Keratinocyte (primary cell): ENCODE data around the gene WDR27. TPM values are rescaled to one million over a fixed set of nuclear protein-coding genes. Genes with fewer than 3 reads are reported as not detected.

Source experiments
- DNase-seq: peaks from one replicate; pipeline ENCODE4 v3.0.0-alpha.2; 2011; ENCODE audit warnings: low read depth, missing footprints, low spot score
- FAIRE-seq: peaks from 2 replicates; lab custom pipeline; 2011; peaks lifted over from hg19 to GRCh38; lab: Jason Lieb, UNC
- H2AFZ ChIP-seq: 2 replicates; pipeline ENCODE4 v1.6.0; 2012; ENCODE audit warnings: low read length, control low read depth, inconsistent platforms; ENCODE audit not compliant: control insufficient read depth
- H3K27ac ChIP-seq: 2 replicates; pipeline ENCODE4 v1.5.1; 2011; ENCODE audit warnings: low read length; ENCODE audit not compliant: control insufficient read depth, insufficient read depth
- H3K27me3 ChIP-seq: 3 replicates; pipeline ENCODE4 v1.6.0; 2011; ENCODE audit warnings: low read length; ENCODE audit not compliant: control insufficient read depth, insufficient read depth; ENCODE audit errors: extremely low read depth
- H3K36me3 ChIP-seq, 2 experiments: 2 replicates in 1 of 2; 3 replicates in 1 of 2; pipeline ENCODE4 v1.5.1; 2011; ENCODE audit warnings: low read length in 2 of 2, mild to moderate bottlenecking in 1 of 2; ENCODE audit not compliant: control insufficient read depth in 2 of 2, insufficient read depth in 2 of 2; ENCODE audit errors: extremely low read depth in 1 of 2
- H3K4me1 ChIP-seq: 3 replicates; pipeline ENCODE4 v1.5.1; 2011; ENCODE audit warnings: low read length; ENCODE audit not compliant: control insufficient read depth, insufficient read depth; ENCODE audit errors: extremely low read depth
- H3K4me2 ChIP-seq: 3 replicates; pipeline ENCODE4 v1.6.0; 2011; ENCODE audit warnings: low read depth, low read length; ENCODE audit not compliant: control insufficient read depth, insufficient read depth; ENCODE audit errors: extremely low read depth
- H3K4me3 ChIP-seq, 3 experiments: fragments of 200-600 bp in 1 of 3; sonication (generic) in 1 of 3; 2 replicates in 2 of 3; 3 replicates in 1 of 3; pipeline ENCODE4 v1.5.1; 2011 to 2016; ENCODE audit warnings: low read length in 3 of 3, mild to moderate bottlenecking in 3 of 3, control low read depth in 2 of 3, inconsistent platforms in 1 of 3, low read depth in 1 of 3, mixed read lengths in 1 of 3, mixed run types in 1 of 3, moderate library complexity in 1 of 3; ENCODE audit not compliant: control insufficient read depth in 2 of 3, insufficient read depth in 2 of 3; ENCODE audit errors: extremely low read depth in 1 of 3
- H3K79me2 ChIP-seq: 2 replicates; pipeline ENCODE4 v1.6.0; 2012; ENCODE audit warnings: low read length; ENCODE audit not compliant: control insufficient read depth, insufficient read depth
- H3K9ac ChIP-seq: 3 replicates; pipeline ENCODE4 v1.6.0; 2011; ENCODE audit warnings: low read length; ENCODE audit not compliant: control insufficient read depth, insufficient read depth; ENCODE audit errors: extremely low read depth
- H3K9me1 ChIP-seq: 3 replicates; pipeline ENCODE4 v1.6.0; 2011; ENCODE audit warnings: low read length; ENCODE audit not compliant: control insufficient read depth, insufficient read depth; ENCODE audit errors: extremely low read depth
- H3K9me3 ChIP-seq: 2 replicates; pipeline ENCODE4 v1.5.1; 2012; ENCODE audit warnings: low read depth, low read length; ENCODE audit not compliant: control insufficient read depth
- H4K20me1 ChIP-seq: 3 replicates; pipeline ENCODE4 v1.6.0; 2011; ENCODE audit warnings: low read length; ENCODE audit not compliant: control insufficient read depth, insufficient read depth; ENCODE audit errors: extremely low read depth
- EZH2 ChIP-seq: IDR thresholded peaks from one replicate; pipeline ENCODE4 v1.6.1; 2012; ENCODE audit warnings: inconsistent platforms, mild to moderate bottlenecking, low read length, moderate library complexity
- dilution Hi-C: fragments of 300-500 bp; cut with MboI; formaldehyde crosslinking; loops from one replicate; pipeline ENCODE4 v1.7.0; 2020; ENCODE audit warnings: low sequenced_read_pairs; ENCODE audit not compliant: extremely low pct_ligation_motif_present
- polyA plus RNA-seq, 5 experiments: library from polyadenylated mRNA; depleted of rRNA in 3 of 5; stranded (reverse) in 3 of 5; stranded (forward) in 1 of 5; unstranded in 1 of 5; fragments of >200 nt; gene quantifications; 1 replicate in 1 of 5; 2 replicates in 3 of 5; 3 replicates in 1 of 5; pipeline versions ENCODE4 v1.2.1 to v1.2.3, GENCODE V29; 2011 to 2012; ENCODE audit warnings: missing spikeins in 2 of 5, low read depth in 1 of 5, low replicate concordance in 1 of 5
- TF ChIP-seq, protein P1 (sequence below), 3 experiments: IDR thresholded peaks in 1 of 3; conservative IDR thresholded peaks in 1 of 3; optimal IDR thresholded peaks in 1 of 3; 2 replicates in 2 of 3; 3 replicates in 1 of 3; pipeline versions ENCODE3 to v1.5.1; 2011; ENCODE audit warnings: low read length in 3 of 3, mild to moderate bottlenecking in 3 of 3, moderate library complexity in 2 of 3, control low read depth in 1 of 3, inconsistent platforms in 1 of 3; ENCODE audit not compliant: insufficient read depth in 2 of 3; ENCODE audit errors: extremely low read depth in 1 of 3

Gene WDR27
- polyA plus RNA-seq, 1 donor (not counting 4 experiments of a cell fraction or from before 2014, with no cell fraction given): 17.8 TPM

DNA sequence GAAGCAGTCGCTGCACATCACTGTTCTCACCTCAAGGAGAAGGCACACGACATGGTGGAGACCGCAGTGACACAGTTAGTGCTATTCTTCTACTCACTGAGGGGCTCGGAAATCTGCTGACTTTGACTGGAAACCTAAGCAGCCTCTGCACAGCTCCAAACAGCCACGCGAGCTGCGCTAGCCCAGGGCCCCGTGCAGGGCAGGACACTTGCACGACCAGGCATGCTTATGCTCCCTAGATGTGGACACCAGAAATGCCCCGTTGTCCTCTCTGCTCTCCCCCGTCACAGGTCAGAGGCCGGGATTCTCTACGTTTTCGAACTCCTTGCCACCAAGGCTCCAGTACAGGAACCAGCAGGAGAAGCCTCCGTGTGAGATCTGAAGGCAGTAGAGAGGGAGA, 201.1 kb downstream of the WDR27 start:
- TF ChIP-seq, protein P1, sequence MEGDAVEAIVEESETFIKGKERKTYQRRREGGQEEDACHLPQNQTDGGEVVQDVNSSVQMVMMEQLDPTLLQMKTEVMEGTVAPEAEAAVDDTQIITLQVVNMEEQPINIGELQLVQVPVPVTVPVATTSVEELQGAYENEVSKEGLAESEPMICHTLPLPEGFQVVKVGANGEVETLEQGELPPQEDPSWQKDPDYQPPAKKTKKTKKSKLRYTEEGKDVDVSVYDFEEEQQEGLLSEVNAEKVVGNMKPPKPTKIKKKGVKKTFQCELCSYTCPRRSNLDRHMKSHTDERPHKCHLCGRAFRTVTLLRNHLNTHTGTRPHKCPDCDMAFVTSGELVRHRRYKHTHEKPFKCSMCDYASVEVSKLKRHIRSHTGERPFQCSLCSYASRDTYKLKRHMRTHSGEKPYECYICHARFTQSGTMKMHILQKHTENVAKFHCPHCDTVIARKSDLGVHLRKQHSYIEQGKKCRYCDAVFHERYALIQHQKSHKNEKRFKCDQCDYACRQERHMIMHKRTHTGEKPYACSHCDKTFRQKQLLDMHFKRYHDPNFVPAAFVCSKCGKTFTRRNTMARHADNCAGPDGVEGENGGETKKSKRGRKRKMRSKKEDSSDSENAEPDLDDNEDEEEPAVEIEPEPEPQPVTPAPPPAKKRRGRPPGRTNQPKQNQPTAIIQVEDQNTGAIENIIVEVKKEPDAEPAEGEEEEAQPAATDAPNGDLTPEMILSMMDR (optimal IDR thresholded peaks at IDR 0.05 in 1 of 3, IDR thresholded peaks at IDR 0.05 in 1 of 3, conservative IDR thresholded peaks at IDR 0.05 in 1 of 3; ENCODE audit: extremely low read depth in 1 of 3, insufficient read depth in 2 of 3, low read length in 3 of 3): no peak
- dilution Hi-C loops: no loop called here
- H3K4me3 ChIP-seq: no peak overlapping the region

DNA sequence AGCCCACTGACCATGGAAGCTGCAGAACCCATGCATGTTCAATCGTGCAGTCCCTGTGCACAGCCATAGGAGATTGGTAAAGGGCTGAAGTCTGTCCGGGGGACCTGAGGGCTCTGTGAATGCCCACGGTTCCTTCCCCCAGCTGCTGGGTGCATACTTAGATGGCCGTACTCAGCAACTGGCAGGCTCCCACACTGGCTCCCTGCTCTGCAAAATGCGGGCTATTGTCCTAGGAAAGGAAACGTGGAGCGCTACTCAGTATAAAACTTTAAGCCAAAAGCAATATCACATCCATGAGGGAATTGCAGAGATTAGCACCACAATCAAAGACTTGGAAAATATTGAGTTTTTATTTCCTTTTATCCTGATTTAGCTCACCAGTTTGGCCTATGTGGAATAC, 202.0 kb downstream of the WDR27 start:
- H3K4me2 ChIP-seq: no peak overlapping the region
- H3K79me2 ChIP-seq: no peaks in the 10 kb centered on the region
- H2AFZ ChIP-seq: no peak overlapping the region
- dilution Hi-C loops: no loop called here
- H3K9me3 ChIP-seq: no peaks in the 10 kb centered on the region
- no peaks in the 10 kb centered on the region for H3K9me1 ChIP-seq
- TF ChIP-seq EZH2: no peak
- TF ChIP-seq, protein P1 (optimal IDR thresholded peaks at IDR 0.05 in 1 of 3, IDR thresholded peaks at IDR 0.05 in 1 of 3, conservative IDR thresholded peaks at IDR 0.05 in 1 of 3; ENCODE audit: extremely low read depth in 1 of 3, insufficient read depth in 2 of 3, low read length in 3 of 3): no peak
- FAIRE-seq (no peak), DNase-seq (no peak)
- no peaks in the 10 kb centered on the region for H3K4me1 ChIP-seq
- no peak overlapping the region for H3K27ac ChIP-seq
- no peak overlapping the region for H3K9ac ChIP-seq
- H3K27me3 ChIP-seq: no peaks in the 10 kb centered on the region
- no peaks in the 10 kb centered on the region for H4K20me1 ChIP-seq
- no peaks in the 10 kb centered on the region for H3K36me3 ChIP-seq
- H3K4me3 ChIP-seq: no peak overlapping the region

More for the DNA sequence above, 201.1 kb downstream of the WDR27 start:
- Histone ChIP-seq H3K9ac (no peak overlapping the region), H3K79me2 (no peaks in the 10 kb centered on the region), H3K4me1 (no peaks in the 10 kb centered on the region), H3K9me1 (no peaks in the 10 kb centered on the region), H3K9me3 (no peaks in the 10 kb centered on the region), H3K27ac (no peak overlapping the region), H2AFZ (no peak overlapping the region), H3K27me3 (no peaks in the 10 kb centered on the region), H3K4me2 (no peak overlapping the region), H3K36me3 (no peaks in the 10 kb centered on the region), H4K20me1 (no peaks in the 10 kb centered on the region)
- FAIRE-seq (no peak), DNase-seq (no peak)
